Glutamatergic neuron (in vitro differentiated cells): Measurements from ENCODE around the gene ZNF407. TPM values are rescaled to one million over a fixed set of nuclear protein-coding genes. Genes with fewer than 3 reads are reported as not detected.

Experiments used
- DNase-seq: peaks from one replicate; pipeline ENCODE4 v3.0.0; 2022
- H3K27ac Mint-ChIP-seq: one replicate; pipeline ENCODE4 v1.8.0; 2020; ENCODE audit warnings: mild to moderate bottlenecking, mixed read lengths, inconsistent platforms; ENCODE audit not compliant: unreplicated experiment
- H3K27me3 Mint-ChIP-seq: one replicate; pipeline ENCODE4 v1.8.0; 2020; ENCODE audit warnings: mild to moderate bottlenecking, moderate library complexity, mixed read lengths, inconsistent platforms; ENCODE audit not compliant: unreplicated experiment
- H3K36me3 Mint-ChIP-seq: one replicate; pipeline ENCODE4 v1.8.0; 2020; ENCODE audit warnings: mild to moderate bottlenecking, mixed read lengths, inconsistent platforms; ENCODE audit not compliant: unreplicated experiment
- H3K4me1 Mint-ChIP-seq: one replicate; pipeline ENCODE4 v1.8.0; 2020; ENCODE audit warnings: mild to moderate bottlenecking, low read depth, mixed read lengths, inconsistent platforms; ENCODE audit not compliant: unreplicated experiment
- H3K4me3 Mint-ChIP-seq: one replicate; pipeline ENCODE4 v1.8.0; 2020; ENCODE audit warnings: mild to moderate bottlenecking, mixed read lengths, inconsistent platforms; ENCODE audit not compliant: unreplicated experiment
- H3K9me3 Mint-ChIP-seq: one replicate; pipeline ENCODE4 v1.8.0; 2020; ENCODE audit warnings: mild to moderate bottlenecking, moderate library complexity, mixed read lengths, inconsistent platforms; ENCODE audit not compliant: unreplicated experiment
- CTCF ChIP-seq: fragments of 200-600 bp; sonication (generic); IDR thresholded peaks from one replicate; pipeline ENCODE4 v1.5.0; 2021; ENCODE audit not compliant: partially characterized antibody, unreplicated experiment
- total RNA-seq: library from RNA; stranded (reverse); fragmentation: NEBNext Ultra II Directional; extraction: Animal tissue kit (Norgen Biotek cat#: 25700); gene quantifications from one replicate; pipeline ENCODE4 v1.2.1, GENCODE V29; 2021; ENCODE audit not compliant: unreplicated experiment

ZNF407 gene
- total RNA-seq, 1 donor from 2014 or later, result 15.8 TPM

- Mint-ChIP-seq H3K27me3 (peaks cover 1% of the 10 kb centered on the region), H3K36me3 (no peaks in the 10 kb centered on the region), H3K4me3 (no peak overlapping the region), H3K4me1 (peaks cover 23% of the 10 kb centered on the region), H3K9me3 (no peaks in the 10 kb centered on the region), H3K27ac (no peak overlapping the region)
- DNase-seq, result no peak
- TF ChIP-seq CTCF, result no peak
Observed at GRCh38 chr18:74869904-74870863, 272.5 kb downstream of the ZNF407 start.

- H3K36me3 Mint-ChIP-seq, result no peaks in the 10 kb centered on the region
- H3K27me3 Mint-ChIP-seq, result peaks cover 1% of the 10 kb centered on the region
- H3K4me1 Mint-ChIP-seq, result peaks cover 23% of the 10 kb centered on the region
- H3K4me3 Mint-ChIP-seq, result no peak overlapping the region
- H3K27ac Mint-ChIP-seq, result no peak overlapping the region
- no peaks in the 10 kb centered on the region for H3K9me3 Mint-ChIP-seq
- TF ChIP-seq CTCF, result no peak
- no peak for DNase-seq
Observed at GRCh38 chr18:74870950-74871349, 273.3 kb downstream of the ZNF407 start.

GRCh38 chr18:74873629-74874028, 276.0 kb downstream of the ZNF407 start:
- Mint-ChIP-seq H3K9me3 (no peaks in the 10 kb centered on the region), H3K4me1 (peaks cover 38% of the 10 kb centered on the region), H3K4me3 (no peak overlapping the region), H3K27ac (no peak overlapping the region), H3K27me3 (peaks cover 1% of the 10 kb centered on the region), H3K36me3 (no peaks in the 10 kb centered on the region)
- no peak for DNase-seq
- no peak for TF ChIP-seq CTCF

- no peak for DNase-seq
- Mint-ChIP-seq H3K4me1 (peaks cover 41% of the 10 kb centered on the region), H3K36me3 (no peaks in the 10 kb centered on the region), H3K27ac (peak overlapping the region; percentile 24), H3K4me3 (peak overlapping the region; percentile 53), H3K9me3 (no peaks in the 10 kb centered on the region), H3K27me3 (peaks cover 1% of the 10 kb centered on the region)
- no peak for TF ChIP-seq CTCF
Observed at GRCh38 chr18:74874351-74874750, 276.7 kb downstream of the ZNF407 start.

GRCh38 chr18:74876630-74877243, 279.1 kb downstream of the ZNF407 start:
- Mint-ChIP-seq H3K4me3 (no peak overlapping the region), H3K27ac (no peak overlapping the region), H3K9me3 (no peaks in the 10 kb centered on the region), H3K36me3 (no peaks in the 10 kb centered on the region), H3K4me1 (peaks cover 34% of the 10 kb centered on the region), H3K27me3 (peaks cover 1% of the 10 kb centered on the region)
- no peak for TF ChIP-seq CTCF
- DNase-seq, result peak; percentile 41
